ENCODE results near the gene WDR45B.

The WDR45B gene

GRCh38 chr17:82638183-82638773 is 10.0 kb downstream of the WDR45B start:
- no peak for DNase-seq
- Mint-ChIP-seq H3K27ac (no peak overlapping the region), H3K4me3 (no peak overlapping the region), H3K9me3 (peaks cover 0 to 6% of the 10 kb centered on the region in 2 donors), H3K27me3 (no peaks in the 10 kb centered on the region), H3K4me1 (peaks cover 21 to 53% of the 10 kb centered on the region in 2 donors), H3K36me3 (peaks cover 49 to 59% of the 10 kb centered on the region in 2 donors)
- ATAC-seq (replicated peaks) = no peak

DNA sequence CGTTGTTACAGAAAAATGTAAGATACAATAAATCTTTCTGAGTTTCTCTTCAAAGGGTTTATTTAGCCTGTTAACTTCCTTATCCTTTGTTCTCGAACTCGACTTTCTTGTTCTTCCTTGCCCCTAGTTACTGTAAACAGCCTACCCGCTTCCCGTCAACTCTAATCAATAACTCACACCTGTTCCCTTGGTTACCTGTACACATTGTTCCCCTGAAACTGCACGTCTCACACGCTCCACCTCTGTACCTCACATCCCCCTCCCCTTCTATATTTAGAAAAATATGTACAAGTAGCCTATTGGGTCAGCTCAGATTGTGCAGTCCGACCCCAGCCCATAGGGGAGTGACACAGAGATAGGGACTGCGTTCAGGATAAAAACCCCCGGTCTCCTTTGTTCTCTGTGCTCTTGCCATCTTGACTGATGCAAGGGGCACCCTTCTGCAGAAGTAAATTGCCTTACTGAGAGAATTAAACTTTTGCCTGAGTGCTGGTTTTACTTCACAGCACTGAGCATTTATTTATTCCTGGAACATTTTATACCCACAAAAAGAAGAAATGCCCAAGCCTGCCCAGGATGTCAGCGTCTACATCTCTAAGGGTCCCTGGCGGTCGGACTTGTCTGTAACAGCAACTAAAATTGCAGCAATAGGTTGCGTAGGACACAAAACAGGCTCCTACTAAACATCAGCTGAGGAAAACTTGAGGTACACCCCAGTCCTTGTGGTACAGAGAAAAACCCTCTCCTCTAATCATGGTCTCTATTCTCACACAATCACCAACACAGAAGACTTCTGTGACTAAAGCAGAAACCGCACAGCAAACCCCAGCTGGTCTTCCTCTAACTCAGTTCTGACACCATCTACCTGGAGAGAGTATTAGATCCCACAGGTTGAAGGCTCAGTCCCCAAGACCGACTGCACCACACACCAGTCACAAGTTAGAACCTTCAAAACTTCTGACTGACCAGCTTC is 11.3 kb downstream of the WDR45B start:
- ATAC-seq (replicated peaks) (no peak), DNase-seq (no peak)
- Mint-ChIP-seq H3K27ac (peak overlapping the region; percentile 14), H3K36me3 (peaks cover 45 to 61% of the 10 kb centered on the region in 2 donors), H3K9me3 (peaks cover 0 to 6% of the 10 kb centered on the region in 2 donors), H3K4me1 (peaks cover 22 to 53% of the 10 kb centered on the region in 2 donors), H3K27me3 (no peaks in the 10 kb centered on the region), H3K4me3 (no peak overlapping the region)

GRCh38 chr17:82633343-82633742 is 14.9 kb downstream of the WDR45B start:
- Mint-ChIP-seq H3K27me3 (no peaks in the 10 kb centered on the region), H3K9me3 (peaks cover 0 to 6% of the 10 kb centered on the region in 2 donors), H3K4me1 (peaks cover 10 to 30% of the 10 kb centered on the region in 2 donors), H3K27ac (no peak overlapping the region), H3K4me3 (no peak overlapping the region), H3K36me3 (peaks cover 39 to 57% of the 10 kb centered on the region in 2 donors)
- ATAC-seq (replicated peaks) = no peak
- DNase-seq = no peak

DNA sequence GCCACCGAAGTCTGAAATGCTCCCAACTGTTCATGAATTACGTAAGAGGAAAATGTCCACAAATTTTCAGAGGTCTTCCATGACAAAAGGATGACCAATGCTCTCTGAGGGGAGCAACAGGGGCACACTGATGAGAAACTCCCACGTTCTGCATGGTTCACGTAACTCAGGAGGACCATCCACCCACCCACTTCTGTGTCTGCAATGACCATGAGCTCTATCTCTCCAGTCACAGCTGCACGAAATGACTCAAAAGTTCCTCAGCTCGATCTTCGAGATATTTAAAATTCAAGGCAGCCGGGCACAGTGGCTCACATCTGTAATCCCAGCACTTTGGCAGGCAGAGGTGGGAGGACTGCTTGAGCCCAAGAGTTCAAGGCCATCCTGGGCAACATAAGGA is 15.8 kb downstream of the WDR45B start:
- Mint-ChIP-seq H3K4me3 (no peak overlapping the region), H3K36me3 (peaks cover 40 to 57% of the 10 kb centered on the region in 2 donors), H3K4me1 (peaks cover 12 to 33% of the 10 kb centered on the region in 2 donors), H3K9me3 (peaks cover 0 to 5% of the 10 kb centered on the region in 2 donors), H3K27me3 (no peaks in the 10 kb centered on the region), H3K27ac (no peak overlapping the region)
- peak in 1 of 2 donors; percentile 20 for ATAC-seq (replicated peaks)
- DNase-seq = no peak

- peaks cover 11 to 29% of the 10 kb centered on the region in 2 donors for H3K4me1 Mint-ChIP-seq
- no peak overlapping the region for H3K27ac Mint-ChIP-seq
- no peaks in the 10 kb centered on the region for H3K27me3 Mint-ChIP-seq
- H3K4me3 Mint-ChIP-seq = no peak overlapping the region
- peaks cover 36 to 57% of the 10 kb centered on the region in 2 donors for H3K36me3 Mint-ChIP-seq
- no peak for DNase-seq
- ATAC-seq (replicated peaks) = no peak
- peaks cover 0 to under 1% of the 10 kb centered on the region in 2 donors for H3K9me3 Mint-ChIP-seq
These were observed 16.7 kb downstream of the WDR45B start for GRCh38 chr17:82631544-82631943.

DNA sequence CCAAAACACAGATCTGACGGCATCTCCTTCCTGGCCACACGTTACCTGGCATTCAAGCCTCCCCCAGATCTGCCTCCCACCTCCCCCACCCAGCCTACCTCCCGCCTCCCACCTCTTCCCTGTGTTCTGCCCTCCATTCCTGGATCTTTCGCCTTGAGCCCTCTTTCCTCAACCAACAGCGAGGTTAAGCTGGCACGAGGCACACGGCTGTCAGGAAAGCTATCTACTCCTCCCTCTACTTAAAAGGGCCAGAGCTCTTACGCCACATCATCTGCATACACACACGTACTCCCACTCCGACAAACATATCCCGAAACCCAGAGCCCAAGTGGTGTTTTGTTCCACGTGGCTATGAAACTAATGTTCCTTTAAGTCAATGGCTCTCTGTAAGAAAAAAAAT is 18.0 kb downstream of the WDR45B start:
- ATAC-seq (replicated peaks) (no peak), DNase-seq (no peak)
- Mint-ChIP-seq H3K36me3 (peaks cover 36 to 57% of the 10 kb centered on the region in 2 donors), H3K4me3 (no peak overlapping the region), H3K4me1 (peaks cover 10 to 25% of the 10 kb centered on the region in 2 donors), H3K9me3 (no peaks in the 10 kb centered on the region), H3K27ac (no peak overlapping the region), H3K27me3 (no peaks in the 10 kb centered on the region)

GRCh38 chr17:82629748-82630147 is 18.5 kb downstream of the WDR45B start:
- H3K36me3 Mint-ChIP-seq = peaks cover 38 to 56% of the 10 kb centered on the region in 2 donors
- no peaks in the 10 kb centered on the region for H3K27me3 Mint-ChIP-seq
- H3K4me1 Mint-ChIP-seq = peaks cover 9 to 23% of the 10 kb centered on the region in 2 donors
- H3K4me3 Mint-ChIP-seq = no peak overlapping the region
- no peak for ATAC-seq (replicated peaks)
- peak overlapping the region; percentile 60 for H3K27ac Mint-ChIP-seq
- no peak for DNase-seq
- no peaks in the 10 kb centered on the region for H3K9me3 Mint-ChIP-seq

- Mint-ChIP-seq H3K9me3 (no peaks in the 10 kb centered on the region), H3K27ac (peak overlapping the region; percentile 2), H3K36me3 (peaks cover 42 to 53% of the 10 kb centered on the region in 2 donors), H3K27me3 (no peaks in the 10 kb centered on the region), H3K4me3 (no peak overlapping the region), H3K4me1 (peaks cover 5 to 9% of the 10 kb centered on the region in 2 donors)
- DNase-seq (no peak), ATAC-seq (replicated peaks) (no peak)
These were observed 20.8 kb downstream of the WDR45B start for GRCh38 chr17:82627405-82627804.

DNA sequence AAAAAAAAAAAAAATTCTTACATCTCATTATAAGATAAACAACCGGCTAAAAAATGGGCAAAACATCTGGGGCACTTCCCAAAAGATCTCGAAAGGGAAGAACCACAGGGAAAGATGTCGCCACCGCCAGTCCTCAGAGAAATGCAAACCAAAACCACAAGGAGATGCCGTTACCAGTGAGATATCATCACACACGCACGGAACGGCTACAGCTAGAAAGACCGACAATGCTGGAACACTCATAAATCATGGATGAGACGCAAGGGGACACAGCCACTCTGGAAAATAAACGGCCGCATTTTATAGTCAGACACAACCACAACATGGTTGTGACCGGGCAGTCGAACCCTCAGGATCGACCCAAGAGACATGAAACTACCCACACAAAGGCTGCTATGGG is 24.5 kb downstream of the WDR45B start:
- Mint-ChIP-seq H3K9me3 (no peaks in the 10 kb centered on the region), H3K4me1 (peaks cover 4 to 9% of the 10 kb centered on the region in 2 donors), H3K27ac (no peak overlapping the region), H3K36me3 (peaks cover 49 to 52% of the 10 kb centered on the region in 2 donors), H3K4me3 (no peak overlapping the region), H3K27me3 (no peaks in the 10 kb centered on the region)
- ATAC-seq (replicated peaks) (no peak), DNase-seq (no peak)

- H3K9me3 Mint-ChIP-seq = no peaks in the 10 kb centered on the region
- H3K4me3 Mint-ChIP-seq = no peak overlapping the region
- ATAC-seq (replicated peaks) (no peak), DNase-seq (no peak)
- H3K4me1 Mint-ChIP-seq = peaks cover 0 to 2% of the 10 kb centered on the region in 2 donors
- H3K27ac Mint-ChIP-seq = no peak overlapping the region
- H3K27me3 Mint-ChIP-seq = no peaks in the 10 kb centered on the region
- peaks cover 51 to 58% of the 10 kb centered on the region in 2 donors for H3K36me3 Mint-ChIP-seq
These were observed 28.6 kb downstream of the WDR45B start for GRCh38 chr17:82619641-82620040.

DNA sequence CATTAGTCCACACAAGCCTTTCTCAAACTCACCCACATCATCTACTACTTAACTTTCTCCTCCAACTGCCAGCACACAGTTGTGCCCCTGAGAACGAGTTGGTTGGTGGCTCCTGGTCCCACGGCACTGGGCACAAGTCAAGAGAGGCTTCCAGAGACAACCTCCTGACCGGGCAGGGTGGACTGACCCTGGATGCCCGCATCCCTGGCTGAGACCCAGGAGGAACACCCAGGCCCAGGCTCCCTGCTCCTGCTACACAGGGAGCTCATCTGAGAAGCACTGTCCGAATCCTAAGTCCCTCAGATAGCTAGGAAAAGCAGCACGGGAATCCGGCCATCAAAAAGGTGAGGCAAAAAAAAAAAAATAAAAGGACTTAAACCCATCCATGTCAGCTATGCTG is 29.0 kb downstream of the WDR45B start:
- DNase-seq (no peak), ATAC-seq (replicated peaks) (no peak)
- H3K36me3 Mint-ChIP-seq = peaks cover 49 to 61% of the 10 kb centered on the region in 2 donors
- no peak overlapping the region for H3K4me3 Mint-ChIP-seq
- no peaks in the 10 kb centered on the region for H3K27me3 Mint-ChIP-seq
- peak overlapping the region; percentile 47 for H3K27ac Mint-ChIP-seq
- H3K4me1 Mint-ChIP-seq = peaks cover 0 to 2% of the 10 kb centered on the region in 2 donors
- no peaks in the 10 kb centered on the region for H3K9me3 Mint-ChIP-seq

DNA sequence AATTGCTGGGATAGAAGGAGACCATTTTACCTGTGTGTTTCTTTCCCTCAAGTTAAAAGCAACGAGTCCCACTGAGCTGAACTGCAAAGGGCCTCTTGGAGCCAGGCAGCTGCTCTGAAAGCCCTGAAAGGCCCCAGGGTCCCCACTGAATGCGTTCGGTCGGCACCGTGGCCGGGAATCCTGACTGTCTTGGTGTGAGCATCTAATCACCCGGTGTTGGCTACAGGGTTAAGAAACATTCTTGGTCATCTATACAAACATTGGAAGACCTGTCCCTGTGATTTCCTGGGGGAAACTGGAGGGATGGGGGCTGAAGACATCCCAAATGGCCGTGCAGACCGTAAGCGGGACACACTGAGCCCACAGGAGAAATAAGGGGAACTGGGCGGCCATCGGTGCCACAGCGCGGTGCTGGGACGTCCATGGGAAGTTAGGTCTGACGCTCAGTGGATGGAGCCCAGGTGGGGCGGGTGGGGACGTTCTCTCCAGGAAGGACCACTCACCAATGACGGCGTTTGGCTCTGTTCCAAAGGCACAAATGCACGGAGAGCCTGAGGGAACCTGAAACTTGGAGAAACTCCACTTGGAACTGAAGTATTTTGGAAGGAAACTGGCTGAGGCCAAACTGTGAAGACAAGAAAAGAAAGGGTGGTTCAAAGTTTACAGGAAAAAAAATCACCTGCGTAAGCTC is 32.1 kb downstream of the WDR45B start:
- no peaks in the 10 kb centered on the region for H3K4me1 Mint-ChIP-seq
- H3K9me3 Mint-ChIP-seq = no peaks in the 10 kb centered on the region
- no peak for ATAC-seq (replicated peaks)

DNA sequence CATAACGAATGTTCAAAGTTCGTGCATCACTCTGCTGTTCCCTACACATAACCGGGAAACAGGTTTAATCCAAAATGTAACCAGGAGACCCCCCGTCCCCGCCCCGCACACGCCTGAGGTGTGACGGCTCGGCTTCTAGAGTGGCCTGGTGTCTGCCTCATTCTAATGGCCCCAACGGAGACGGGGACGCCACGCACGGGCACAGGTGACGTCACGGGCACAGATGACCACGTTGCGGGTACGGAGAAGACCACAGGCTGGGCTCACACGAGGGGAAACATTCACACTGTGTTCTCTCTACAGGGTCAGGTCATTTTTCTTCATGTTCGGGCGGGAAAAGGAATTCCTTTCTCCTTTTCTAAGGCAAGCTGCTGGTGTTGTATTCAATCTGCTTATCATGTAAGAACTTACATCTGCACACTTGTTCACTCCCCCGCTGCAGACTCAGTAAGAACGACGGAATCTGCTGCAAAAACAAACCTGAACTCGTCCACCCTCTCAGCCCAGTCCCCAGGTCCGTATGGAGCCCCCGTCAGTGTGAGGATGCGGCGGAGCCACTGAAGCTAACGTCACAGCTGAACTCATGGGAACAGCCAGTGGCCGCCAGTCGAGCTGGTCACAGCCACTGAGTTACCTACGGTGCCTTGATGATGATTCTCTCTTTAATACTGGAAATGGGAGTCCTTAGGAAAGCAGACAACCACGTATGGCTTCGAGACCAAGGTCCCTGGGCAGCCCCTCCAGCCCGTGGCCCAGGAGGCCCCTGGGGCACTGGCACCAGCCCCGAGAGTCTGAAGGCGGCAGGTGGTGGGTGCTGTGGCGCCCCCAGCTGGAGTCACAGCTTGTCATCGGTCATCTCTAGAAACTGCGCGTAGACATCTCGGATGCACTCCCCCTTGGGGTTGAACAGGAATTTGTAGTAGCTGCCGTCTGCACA is 32.9 kb downstream of the WDR45B start:
- Mint-ChIP-seq H3K27ac (no peak overlapping the region), H3K27me3 (no peaks in the 10 kb centered on the region), H3K4me1 (no peaks in the 10 kb centered on the region), H3K4me3 (no peak overlapping the region), H3K9me3 (no peaks in the 10 kb centered on the region), H3K36me3 (peaks cover 51 to 71% of the 10 kb centered on the region in 2 donors)
- ATAC-seq (replicated peaks) (no peak), DNase-seq (no peak)

More for the DNA sequence above, 32.1 kb downstream of the WDR45B start:
- Mint-ChIP-seq H3K27me3 (no peaks in the 10 kb centered on the region), H3K36me3 (peaks cover 51 to 72% of the 10 kb centered on the region in 2 donors), H3K4me3 (no peak overlapping the region), H3K27ac (peak overlapping the region; percentile 60)
- DNase-seq = no peak

Measured in stimulated activated naive B cell treated with anti-CD40 and anti-IgM and Interleukin-4, amounts not matched to agents 10 μg/mL and 1 μg/mL and 100 μg/mL, for 72 hours (primary cell).